Activated T-helper 17 cell treated with anti-CD3 and anti-CD28 coated beads, Interleukin-2, amount 50 U/mL, for 72 hours (primary cell): Measurements from ENCODE around the gene PDE4D. TPM values are rescaled to one million over a fixed set of nuclear protein-coding genes. Genes with fewer than 3 reads are reported as not detected.
"Not testable (repeated sequence)": the region's sequence is repeated elsewhere in the genome, so short reads cannot be mapped to it uniquely, and the experiment has no call there.

ENCODE experiments used
- ATAC-seq: fragments of 150-1000 bp; cut with Tn5 transposase; replicated peaks from 2 replicates; pipeline ENCODE4 v1.10.0; 2021; ENCODE audit warnings: mild to moderate bottlenecking, moderate library complexity
- H3K27ac Mint-ChIP-seq: one replicate; pipeline ENCODE4 v1.8.0; 2022; ENCODE audit warnings: mixed read lengths
- H3K27me3 Mint-ChIP-seq: one replicate; pipeline ENCODE4 v1.8.0; 2022; ENCODE audit warnings: mixed read lengths
- H3K36me3 Mint-ChIP-seq: one replicate; pipeline ENCODE4 v1.8.0; 2022; ENCODE audit warnings: low read depth, mild to moderate bottlenecking, mixed read lengths
- H3K4me1 Mint-ChIP-seq: one replicate; pipeline ENCODE4 v1.8.0; 2022; ENCODE audit warnings: mixed read lengths
- H3K4me3 Mint-ChIP-seq: one replicate; pipeline ENCODE4 v1.8.0; 2022; ENCODE audit warnings: mild to moderate bottlenecking, mixed read lengths
- H3K9me3 Mint-ChIP-seq: one replicate; pipeline ENCODE4 v1.8.0; 2022; ENCODE audit warnings: mixed read lengths
- total RNA-seq, 2 donors: library from RNA; stranded (reverse); gene quantifications; one replicate each; pipeline ENCODE4 v1.2.3, GENCODE V29; 2022

The PDE4D gene
- total RNA-seq, 2 donors from 2014 or later = 68.9 to 125 TPM

GRCh38 chr5:59408997-59409396 is 484.5 kb downstream of the PDE4D start:
- H3K4me3 Mint-ChIP-seq, ATAC-seq, H3K4me1 Mint-ChIP-seq, H3K27ac Mint-ChIP-seq, H3K36me3 Mint-ChIP-seq, H3K9me3 Mint-ChIP-seq: not testable (repeated sequence)
- peaks cover 14% of the 10 kb centered on the region for H3K27me3 Mint-ChIP-seq

- no peak for ATAC-seq
- Mint-ChIP-seq H3K4me3 (no peak overlapping the region), H3K36me3 (no peaks in the 10 kb centered on the region), H3K9me3 (peaks cover 7% of the 10 kb centered on the region), H3K4me1 (no peaks in the 10 kb centered on the region), H3K27me3 (peaks cover 7% of the 10 kb centered on the region), H3K27ac (no peak overlapping the region)
Observed at GRCh38 chr5:59407967-59408366, 485.6 kb downstream of the PDE4D start.

- Mint-ChIP-seq H3K27ac (no peak overlapping the region), H3K27me3 (peaks cover 2% of the 10 kb centered on the region), H3K36me3 (no peaks in the 10 kb centered on the region), H3K4me3 (no peak overlapping the region), H3K4me1 (no peaks in the 10 kb centered on the region), H3K9me3 (no peaks in the 10 kb centered on the region)
- no peak for ATAC-seq
Observed at GRCh38 chr5:59401637-59402036, 491.9 kb downstream of the PDE4D start.

- not testable (repeated sequence) for H3K4me1 Mint-ChIP-seq, H3K36me3 Mint-ChIP-seq, H3K27me3 Mint-ChIP-seq, ATAC-seq, H3K27ac Mint-ChIP-seq, H3K4me3 Mint-ChIP-seq, H3K9me3 Mint-ChIP-seq
Observed at GRCh38 chr5:59394956-59395355, 498.6 kb downstream of the PDE4D start.

- no peak overlapping the region for H3K4me3 Mint-ChIP-seq
- no peaks in the 10 kb centered on the region for H3K9me3 Mint-ChIP-seq
- no peaks in the 10 kb centered on the region for H3K36me3 Mint-ChIP-seq
- H3K27ac Mint-ChIP-seq = no peak overlapping the region
- peaks cover 9% of the 10 kb centered on the region for H3K27me3 Mint-ChIP-seq
- H3K4me1 Mint-ChIP-seq = no peaks in the 10 kb centered on the region
- no peak for ATAC-seq
Observed at GRCh38 chr5:59393585-59394420, 499.7 kb downstream of the PDE4D start.

- Mint-ChIP-seq H3K4me3 (no peak overlapping the region), H3K36me3 (no peaks in the 10 kb centered on the region), H3K9me3 (no peaks in the 10 kb centered on the region), H3K27ac (no peak overlapping the region), H3K4me1 (no peaks in the 10 kb centered on the region), H3K27me3 (peaks cover 15% of the 10 kb centered on the region)
- no peak for ATAC-seq
Observed at GRCh38 chr5:59391576-59391975, 501.9 kb downstream of the PDE4D start.

GRCh38 chr5:59390989-59391388 is 502.5 kb downstream of the PDE4D start:
- Mint-ChIP-seq H3K36me3 (no peaks in the 10 kb centered on the region), H3K27me3 (peaks cover 18% of the 10 kb centered on the region), H3K4me1 (no peaks in the 10 kb centered on the region), H3K9me3 (no peaks in the 10 kb centered on the region), H3K4me3 (no peak overlapping the region), H3K27ac (no peak overlapping the region)
- no peak for ATAC-seq

- ATAC-seq = no peak
- Mint-ChIP-seq H3K27ac (no peak overlapping the region), H3K4me3 (no peak overlapping the region), H3K4me1 (no peaks in the 10 kb centered on the region), H3K27me3 (peaks cover 22% of the 10 kb centered on the region), H3K9me3 (no peaks in the 10 kb centered on the region), H3K36me3 (no peaks in the 10 kb centered on the region)
Observed at GRCh38 chr5:59390074-59390659, 503.4 kb downstream of the PDE4D start.

GRCh38 chr5:59387127-59387526 is 506.4 kb downstream of the PDE4D start:
- Mint-ChIP-seq H3K27ac (no peak overlapping the region), H3K4me1 (no peaks in the 10 kb centered on the region), H3K36me3 (no peaks in the 10 kb centered on the region), H3K4me3 (no peak overlapping the region), H3K9me3 (no peaks in the 10 kb centered on the region), H3K27me3 (peaks cover 17% of the 10 kb centered on the region)
- no peak for ATAC-seq

- no peaks in the 10 kb centered on the region for H3K4me1 Mint-ChIP-seq
- H3K4me3 Mint-ChIP-seq = no peak overlapping the region
- peaks cover 17% of the 10 kb centered on the region for H3K27me3 Mint-ChIP-seq
- no peaks in the 10 kb centered on the region for H3K9me3 Mint-ChIP-seq
- no peaks in the 10 kb centered on the region for H3K36me3 Mint-ChIP-seq
- H3K27ac Mint-ChIP-seq = no peak overlapping the region
- no peak for ATAC-seq
Observed at GRCh38 chr5:59385700-59386099, 507.8 kb downstream of the PDE4D start.

GRCh38 chr5:59380350-59380951 is 513.1 kb downstream of the PDE4D start:
- peak; percentile 98 for ATAC-seq
- Mint-ChIP-seq H3K36me3 (no peaks in the 10 kb centered on the region), H3K27ac (peak overlapping the region; percentile 61), H3K4me1 (no peaks in the 10 kb centered on the region), H3K27me3 (peaks cover 3% of the 10 kb centered on the region), H3K4me3 (no peak overlapping the region), H3K9me3 (no peaks in the 10 kb centered on the region)

GRCh38 chr5:59374036-59374435 is 519.5 kb downstream of the PDE4D start:
- not testable (repeated sequence) for H3K4me3 Mint-ChIP-seq, ATAC-seq, H3K36me3 Mint-ChIP-seq, H3K27ac Mint-ChIP-seq, H3K4me1 Mint-ChIP-seq
- Mint-ChIP-seq H3K27me3 (peaks cover 22% of the 10 kb centered on the region), H3K9me3 (peaks cover 16% of the 10 kb centered on the region)

- H3K27me3 Mint-ChIP-seq = peaks cover 22% of the 10 kb centered on the region
- ATAC-seq = peak; percentile 76
- peaks cover 16% of the 10 kb centered on the region for H3K9me3 Mint-ChIP-seq
- no peak overlapping the region for H3K27ac Mint-ChIP-seq
- H3K4me3 Mint-ChIP-seq = no peak overlapping the region
- H3K36me3 Mint-ChIP-seq = no peaks in the 10 kb centered on the region
- no peaks in the 10 kb centered on the region for H3K4me1 Mint-ChIP-seq
Observed at GRCh38 chr5:59371525-59372127, 521.9 kb downstream of the PDE4D start.

- Mint-ChIP-seq H3K4me3 (no peak overlapping the region), H3K27ac (no peak overlapping the region), H3K9me3 (peaks cover 5% of the 10 kb centered on the region), H3K36me3 (no peaks in the 10 kb centered on the region), H3K4me1 (no peaks in the 10 kb centered on the region), H3K27me3 (peaks cover 20% of the 10 kb centered on the region)
- no peak for ATAC-seq
Observed at GRCh38 chr5:59368951-59369350, 524.6 kb downstream of the PDE4D start.
